NCI-H526 (cell line): ENCODE measurements around the gene TRIM16.
"Not testable (repeated sequence)": the region's sequence is repeated elsewhere in the genome, so short reads cannot be mapped to it uniquely, and the experiment has no call there.

Experiments used
- DNase-seq, 2 experiments: peaks; one replicate each; lab custom pipeline; 2025; lab: John Stamatoyannopoulos, UW

The TRIM16 gene

DNA sequence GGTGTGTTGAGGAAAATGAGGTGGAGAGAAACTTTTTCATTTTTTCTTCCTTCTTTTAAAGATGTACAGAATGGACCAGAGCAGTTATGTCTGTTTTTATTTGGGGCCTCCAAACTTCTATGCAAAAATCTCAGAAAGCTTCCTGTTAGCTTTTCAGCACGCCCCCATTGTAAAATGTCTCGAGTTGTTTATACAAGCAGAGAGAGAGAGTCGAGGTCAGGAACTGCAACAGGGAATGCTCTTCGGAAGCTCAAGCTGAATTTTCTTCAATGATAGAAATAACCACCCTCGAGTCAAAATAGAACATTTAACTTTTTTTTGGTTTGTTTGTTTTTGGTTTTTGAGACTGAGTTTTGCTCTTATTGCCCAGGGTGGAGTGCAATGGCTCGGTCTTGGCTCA, 68.3 kb downstream of the TRIM16 start:
- DNase-seq = not testable (repeated sequence)

GRCh38 chr17:15613111-15613510, 71.0 kb downstream of the TRIM16 start:
- not testable (repeated sequence) for DNase-seq

GRCh38 chr17:15592960-15593359, 91.2 kb downstream of the TRIM16 start:
- DNase-seq = not testable (repeated sequence)

DNA sequence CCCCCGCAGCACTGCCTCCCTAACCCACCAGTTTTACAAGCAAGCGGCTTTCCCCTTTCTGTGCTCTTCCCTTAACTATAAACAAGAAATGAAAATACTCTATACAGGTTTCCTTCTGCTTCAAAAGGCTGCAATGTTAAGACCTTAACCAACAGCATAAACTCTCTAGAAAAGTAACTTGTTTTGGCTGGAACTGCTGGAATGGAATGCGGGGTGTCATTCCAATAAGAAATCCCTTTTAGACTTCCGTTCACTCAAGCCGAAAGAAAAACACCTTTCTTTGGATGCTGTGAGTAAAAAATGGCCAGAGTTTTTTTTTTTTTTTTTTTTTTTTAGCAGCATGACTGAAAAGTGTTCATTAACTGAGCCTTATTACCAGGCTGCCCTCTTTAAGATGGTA, 92.1 kb downstream of the TRIM16 start:
- not testable (repeated sequence) for DNase-seq

DNA sequence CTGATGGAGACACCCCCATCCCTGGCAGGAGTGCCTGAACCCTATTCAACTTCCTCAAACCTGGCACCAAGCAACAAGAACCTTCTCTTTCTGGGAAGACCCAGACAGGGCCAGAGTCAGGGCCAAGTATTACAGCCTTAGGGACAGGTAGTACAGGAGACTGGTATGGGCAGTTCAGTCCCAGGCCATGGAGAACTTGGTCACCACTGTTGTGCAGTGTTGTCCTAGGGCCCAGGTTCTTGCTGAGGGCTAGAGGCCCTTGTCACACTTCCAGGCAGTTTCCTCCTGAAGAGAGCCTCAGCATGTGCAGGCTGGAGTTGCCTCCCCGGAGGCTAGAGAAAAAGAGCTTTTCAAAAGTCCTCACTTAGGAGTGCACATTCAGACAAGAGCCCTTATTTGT, 93.3 kb downstream of the TRIM16 start:
- DNase-seq = not testable (repeated sequence)

- not testable (repeated sequence) for DNase-seq
Observed at GRCh38 chr17:15589544-15590536, 94.3 kb downstream of the TRIM16 start.

- DNase-seq = not testable (repeated sequence)
Observed at GRCh38 chr17:15588017-15588416, 96.1 kb downstream of the TRIM16 start.

DNA sequence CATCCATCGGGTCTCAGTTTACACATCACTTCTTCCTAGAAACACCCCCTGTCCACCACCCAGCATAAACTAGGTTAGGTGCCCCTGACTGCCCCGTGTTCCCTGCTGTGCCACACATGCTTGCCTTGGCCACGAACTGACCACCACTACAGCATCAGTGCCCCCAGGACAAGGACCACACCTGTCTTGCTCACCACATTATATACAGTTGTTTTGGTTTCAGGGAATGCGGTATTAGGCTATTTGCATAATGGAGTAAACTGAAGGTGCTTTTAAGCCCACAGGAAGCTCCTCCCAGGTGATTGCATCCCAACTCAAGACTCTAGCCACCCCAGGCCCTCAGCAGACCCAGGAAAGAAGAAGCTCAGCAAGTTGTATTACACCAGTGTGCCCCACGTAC, 100.8 kb downstream of the TRIM16 start:
- DNase-seq = not testable (repeated sequence)

DNA sequence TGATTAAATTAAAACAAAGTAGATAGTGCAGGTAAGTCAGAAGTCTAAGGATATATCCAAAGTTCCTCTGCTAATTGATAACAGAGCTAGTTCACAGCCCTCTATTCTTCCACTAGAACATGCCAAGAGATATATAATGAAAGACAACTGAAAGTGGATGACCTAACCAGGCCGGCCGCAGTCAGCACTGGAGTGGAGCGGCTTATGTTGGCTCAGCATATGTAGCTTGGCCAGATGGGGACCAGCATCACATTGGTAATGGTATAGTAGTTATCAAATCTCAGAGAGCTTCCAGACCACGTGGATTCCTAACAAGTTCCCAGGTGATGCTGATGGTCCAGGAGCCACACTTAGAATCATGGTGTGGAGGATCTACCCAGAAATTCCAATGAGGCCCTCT, 102.6 kb downstream of the TRIM16 start:
- DNase-seq = not testable (repeated sequence)
